ENCODE data around the gene RTTN. TPM values are rescaled to one million over a fixed set of nuclear protein-coding genes. Genes with fewer than 3 reads are reported as not detected.

RTTN gene
- total RNA-seq, 1 experiment from 2014 or later, result 16.9 TPM

DNA sequence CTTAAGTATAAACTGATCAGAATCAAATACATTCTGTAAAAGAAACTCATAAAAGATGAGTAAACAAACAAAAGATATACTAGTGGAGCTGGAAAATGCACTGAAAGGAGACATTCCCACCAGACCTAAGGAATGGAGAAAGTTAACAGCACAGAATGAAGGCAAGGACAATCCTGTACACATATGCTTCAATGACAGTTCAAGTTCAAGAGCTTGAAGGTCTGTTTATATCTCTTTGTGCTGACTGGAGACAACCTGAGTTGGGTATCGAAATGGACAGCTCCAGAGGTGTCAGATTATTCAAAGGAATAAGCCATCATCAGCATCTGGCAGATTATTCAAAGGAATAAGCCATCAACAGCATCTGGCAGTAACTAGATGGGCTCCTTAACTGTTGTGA is 184.0 kb downstream of the RTTN start:
- CTCF ChIA-PET, result no interaction called here

DNA sequence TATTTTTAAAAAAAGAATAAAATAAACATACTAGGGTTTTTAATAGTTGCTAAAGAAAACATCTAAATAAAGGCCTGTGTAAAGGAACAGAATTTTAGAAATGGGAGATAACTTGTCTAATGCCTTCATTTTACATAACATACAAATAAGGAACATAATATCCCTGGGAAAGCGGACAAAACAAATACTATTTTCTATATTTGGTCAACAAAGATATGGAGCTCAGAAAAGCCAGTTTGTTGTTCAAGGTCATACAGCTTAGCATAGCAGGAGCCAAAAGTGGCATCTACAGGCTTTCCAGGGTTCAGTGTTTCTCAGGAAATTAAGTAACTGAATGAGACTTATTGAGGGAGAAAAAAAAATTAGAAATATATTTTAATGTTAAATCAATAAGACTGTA is 184.4 kb downstream of the RTTN start:
- POLR2A ChIA-PET, result no interaction called here
- H3K4me3 ChIP-seq (ENCODE audit: low read depth in 2 of 2, low read length in 2 of 2), result no peak overlapping the region
- DNase-seq (ENCODE audit: low read depth, low spot score) (no peak), ATAC-seq (no peak)
- H3K27me3 ChIP-seq (ENCODE audit: control insufficient read depth, insufficient read depth, low read length), result no peaks in the 10 kb centered on the region
- no peak for TF ChIP-seq POLR2AphosphoS5 (IDR thresholded peaks at IDR 0.05; ENCODE audit: low read depth, low read length)
- no TSS peak for BruUV-seq (replicated peaks)
- in situ Hi-C loops (cut with HindIII; ENCODE audit: low pct_unique_long_range_greater_than_20kb, low sequenced_read_pairs) (no loop called here), intact Hi-C loops (cut with micrococcal nuclease; ENCODE audit: unreplicated experiment) (no loop called here)
- peaks cover 5% of the 10 kb centered on the region; the same call in 1 of the 2 replicates for H3K36me3 ChIP-seq (ENCODE audit: control insufficient read depth, insufficient read depth, low read length)
- CTCF ChIA-PET, result no interaction called here
- H3K9me3 ChIP-seq (ENCODE audit: control insufficient read depth, insufficient read depth, low read depth, low read length), result no peaks in the 10 kb centered on the region
- H3K4me1 ChIP-seq (ENCODE audit: control insufficient read depth, insufficient read depth, low read length), result no peaks in the 10 kb centered on the region
- H3K27ac ChIP-seq (ENCODE audit: low read length), result no peak overlapping the region

More for the DNA sequence above, 184.0 kb downstream of the RTTN start:
- in situ Hi-C loops (cut with HindIII; ENCODE audit: low pct_unique_long_range_greater_than_20kb, low sequenced_read_pairs), result no loop called here
- no peak for ATAC-seq
- Histone ChIP-seq H3K4me3 (ENCODE audit: low read depth in 2 of 2, low read length in 2 of 2) (no peak overlapping the region), H3K9me3 (ENCODE audit: control insufficient read depth, insufficient read depth, low read depth, low read length) (no peaks in the 10 kb centered on the region), H3K27ac (ENCODE audit: low read length) (no peak overlapping the region), H3K36me3 (ENCODE audit: control insufficient read depth, insufficient read depth, low read length) (peaks cover 5% of the 10 kb centered on the region; the same call in 1 of the 2 replicates), H3K4me1 (ENCODE audit: control insufficient read depth, insufficient read depth, low read length) (no peaks in the 10 kb centered on the region), H3K27me3 (ENCODE audit: control insufficient read depth, insufficient read depth, low read length) (no peaks in the 10 kb centered on the region)
- TF ChIP-seq SIN3A (IDR thresholded peaks at IDR 0.05; ENCODE audit: borderline replicate concordance, insufficient read depth, low read depth, low read length) (no peak), TCF7L2 (IDR thresholded peaks at IDR 0.05; ENCODE audit: low read depth, low read length) (no peak), POLR2AphosphoS5 (IDR thresholded peaks at IDR 0.05; ENCODE audit: low read depth, low read length) (no peak)
- TF ChIP-seq, protein P1, sequence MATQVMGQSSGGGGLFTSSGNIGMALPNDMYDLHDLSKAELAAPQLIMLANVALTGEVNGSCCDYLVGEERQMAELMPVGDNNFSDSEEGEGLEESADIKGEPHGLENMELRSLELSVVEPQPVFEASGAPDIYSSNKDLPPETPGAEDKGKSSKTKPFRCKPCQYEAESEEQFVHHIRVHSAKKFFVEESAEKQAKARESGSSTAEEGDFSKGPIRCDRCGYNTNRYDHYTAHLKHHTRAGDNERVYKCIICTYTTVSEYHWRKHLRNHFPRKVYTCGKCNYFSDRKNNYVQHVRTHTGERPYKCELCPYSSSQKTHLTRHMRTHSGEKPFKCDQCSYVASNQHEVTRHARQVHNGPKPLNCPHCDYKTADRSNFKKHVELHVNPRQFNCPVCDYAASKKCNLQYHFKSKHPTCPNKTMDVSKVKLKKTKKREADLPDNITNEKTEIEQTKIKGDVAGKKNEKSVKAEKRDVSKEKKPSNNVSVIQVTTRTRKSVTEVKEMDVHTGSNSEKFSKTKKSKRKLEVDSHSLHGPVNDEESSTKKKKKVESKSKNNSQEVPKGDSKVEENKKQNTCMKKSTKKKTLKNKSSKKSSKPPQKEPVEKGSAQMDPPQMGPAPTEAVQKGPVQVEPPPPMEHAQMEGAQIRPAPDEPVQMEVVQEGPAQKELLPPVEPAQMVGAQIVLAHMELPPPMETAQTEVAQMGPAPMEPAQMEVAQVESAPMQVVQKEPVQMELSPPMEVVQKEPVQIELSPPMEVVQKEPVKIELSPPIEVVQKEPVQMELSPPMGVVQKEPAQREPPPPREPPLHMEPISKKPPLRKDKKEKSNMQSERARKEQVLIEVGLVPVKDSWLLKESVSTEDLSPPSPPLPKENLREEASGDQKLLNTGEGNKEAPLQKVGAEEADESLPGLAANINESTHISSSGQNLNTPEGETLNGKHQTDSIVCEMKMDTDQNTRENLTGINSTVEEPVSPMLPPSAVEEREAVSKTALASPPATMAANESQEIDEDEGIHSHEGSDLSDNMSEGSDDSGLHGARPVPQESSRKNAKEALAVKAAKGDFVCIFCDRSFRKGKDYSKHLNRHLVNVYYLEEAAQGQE (IDR thresholded peaks at IDR 0.05; ENCODE audit: insufficient read depth in 1 of 2, low read depth in 2 of 2, low read length in 1 of 2), result no peak
- TF ChIP-seq, protein P2, sequence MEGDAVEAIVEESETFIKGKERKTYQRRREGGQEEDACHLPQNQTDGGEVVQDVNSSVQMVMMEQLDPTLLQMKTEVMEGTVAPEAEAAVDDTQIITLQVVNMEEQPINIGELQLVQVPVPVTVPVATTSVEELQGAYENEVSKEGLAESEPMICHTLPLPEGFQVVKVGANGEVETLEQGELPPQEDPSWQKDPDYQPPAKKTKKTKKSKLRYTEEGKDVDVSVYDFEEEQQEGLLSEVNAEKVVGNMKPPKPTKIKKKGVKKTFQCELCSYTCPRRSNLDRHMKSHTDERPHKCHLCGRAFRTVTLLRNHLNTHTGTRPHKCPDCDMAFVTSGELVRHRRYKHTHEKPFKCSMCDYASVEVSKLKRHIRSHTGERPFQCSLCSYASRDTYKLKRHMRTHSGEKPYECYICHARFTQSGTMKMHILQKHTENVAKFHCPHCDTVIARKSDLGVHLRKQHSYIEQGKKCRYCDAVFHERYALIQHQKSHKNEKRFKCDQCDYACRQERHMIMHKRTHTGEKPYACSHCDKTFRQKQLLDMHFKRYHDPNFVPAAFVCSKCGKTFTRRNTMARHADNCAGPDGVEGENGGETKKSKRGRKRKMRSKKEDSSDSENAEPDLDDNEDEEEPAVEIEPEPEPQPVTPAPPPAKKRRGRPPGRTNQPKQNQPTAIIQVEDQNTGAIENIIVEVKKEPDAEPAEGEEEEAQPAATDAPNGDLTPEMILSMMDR (IDR thresholded peaks at IDR 0.05), result no peak
- no peak for DNase-seq (ENCODE audit: low read depth, low spot score)
- no TSS peak for BruUV-seq (replicated peaks)
- POLR2A ChIA-PET, result no interaction called here
- intact Hi-C loops (cut with micrococcal nuclease; ENCODE audit: unreplicated experiment), result no loop called here

DNA sequence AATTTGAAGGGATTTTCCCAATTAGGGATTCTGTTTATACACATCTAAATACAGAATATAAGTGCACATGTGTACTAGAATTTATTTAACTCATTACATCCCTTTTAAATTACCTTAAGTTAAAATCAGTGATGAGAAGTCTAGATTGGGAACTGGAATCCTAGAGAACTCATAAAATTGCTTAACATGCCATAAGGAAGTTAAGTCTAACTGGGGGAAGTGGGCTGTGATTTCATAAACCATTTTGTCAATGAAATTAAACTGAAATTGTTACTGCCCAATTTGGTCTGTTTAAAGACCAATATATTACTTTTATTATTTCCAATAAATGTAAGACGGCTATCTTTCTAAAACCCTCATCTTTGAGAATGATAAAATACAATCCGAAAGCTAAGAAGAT is 185.5 kb downstream of the RTTN start:
- Histone ChIP-seq H3K36me3 (ENCODE audit: control insufficient read depth, insufficient read depth, low read length) (peaks cover 5% of the 10 kb centered on the region; the same call in 1 of the 2 replicates), H3K27me3 (ENCODE audit: control insufficient read depth, insufficient read depth, low read length) (no peaks in the 10 kb centered on the region), H3K27ac (ENCODE audit: low read length) (no peak overlapping the region), H3K4me3 (ENCODE audit: low read depth in 2 of 2, low read length in 2 of 2) (no peak overlapping the region), H3K9me3 (ENCODE audit: control insufficient read depth, insufficient read depth, low read depth, low read length) (no peaks in the 10 kb centered on the region), H3K4me1 (ENCODE audit: control insufficient read depth, insufficient read depth, low read length) (no peaks in the 10 kb centered on the region)
- ATAC-seq, result no peak
- no peak for DNase-seq (ENCODE audit: low read depth, low spot score)
- in situ Hi-C loops (cut with HindIII; ENCODE audit: low pct_unique_long_range_greater_than_20kb, low sequenced_read_pairs) (no loop called here), intact Hi-C loops (cut with micrococcal nuclease; ENCODE audit: unreplicated experiment) (no loop called here)
- CTCF ChIA-PET, result no interaction called here
- POLR2A ChIA-PET, result no interaction called here
- TF ChIP-seq, protein P1 (IDR thresholded peaks at IDR 0.05; ENCODE audit: insufficient read depth in 1 of 2, low read depth in 2 of 2, low read length in 1 of 2), result no peak
- no TSS peak for BruUV-seq (replicated peaks)
